Left lung (tissue), 10 donors: ENCODE measurements around the gene TIPARP. TPM values are rescaled to one million over a fixed set of nuclear protein-coding genes. Genes with fewer than 3 reads are reported as not detected.
"Not testable (repeated sequence)": the region's sequence is repeated elsewhere in the genome, so short reads cannot be mapped to it uniquely, and the experiment has no call there.

ENCODE experiments used
- ATAC-seq: fragments of 200-7000 bp; cut with Tn5 transposase; one replicate; pipeline ENCODE4 v1.9.1; 2020; ENCODE audit warnings: moderate library complexity
- DNase-seq, 4 donors: peaks; one replicate each; pipeline ENCODE4 v3.0.0-alpha.2; 2013 to 2020
- H3K27ac ChIP-seq, 2 donors: fragments of 200-600 bp; sonication (generic) in 1 of 2; one replicate each; pipeline versions ENCODE4 v1.5.0 to v1.8.0; 2020 to 2021
- H3K27me3 ChIP-seq, 2 donors: fragments of 200-600 bp; sonication (generic) in 1 of 2; one replicate each; pipeline versions ENCODE4 v1.5.0 to v1.8.0; 2020 to 2021
- H3K36me3 ChIP-seq, 2 donors: fragments of 200-600 bp; sonication (generic) in 1 of 2; one replicate each; pipeline versions ENCODE4 v1.5.0 to v1.8.0; 2020 to 2021
- H3K4me1 ChIP-seq, 2 donors: fragments of 200-600 bp; one replicate each; pipeline ENCODE4 v1.8.0; 2021
- H3K4me3 ChIP-seq, 2 donors: fragments of 200-600 bp; sonication (generic) in 1 of 2; one replicate each; pipeline versions ENCODE4 v1.5.0 to v1.8.0; 2020 to 2021; ENCODE audit warnings: mild to moderate bottlenecking in 1 of 2
- H3K9me3 ChIP-seq, 2 donors: fragments of 200-600 bp; sonication (generic) in 1 of 2; one replicate each; pipeline versions ENCODE4 v1.5.0 to v1.8.0; 2020 to 2021
- CTCF ChIP-seq, 2 donors: fragments of 200-600 bp; sonication (generic) in 1 of 2; IDR thresholded peaks; one replicate each; pipeline versions ENCODE4 v1.5.0 to v1.8.0; 2021; ENCODE audit warnings: antibody characterized with exemption in 2 of 2
- intact Hi-C, 2 donors: fragments of 100-400 bp; cut with DNase I; formaldehyde crosslinking; loops; one replicate each; pipeline versions ENCODE4 v1.11.2 to v1.14.2; 2022
- polyA plus RNA-seq, 6 donors: library from polyadenylated mRNA; unstranded; fragments of 120-200 nt; gene quantifications; one replicate each; pipeline ENCODE4 v1.2.1, GENCODE V29; 2013; ENCODE audit not compliant: insufficient read length in 6 of 6
- total RNA-seq, 2 donors: library from RNA; stranded (reverse); fragmentation: NEBNext Ultra II Directional; extraction: Animal tissue kit (Norgen Biotek cat#: 25700); gene quantifications; one replicate each; pipeline ENCODE4 v1.2.1, GENCODE V29; 2021
- donor health status: DM: no; HTN: yes; CAD: no.
- donor health status: DM: no; HTN: no; CAD: no.

Gene TIPARP
- total and polyA plus RNA-seq, 8 donors = 21.0 to 49.5 (median 28.1) TPM

DNA sequence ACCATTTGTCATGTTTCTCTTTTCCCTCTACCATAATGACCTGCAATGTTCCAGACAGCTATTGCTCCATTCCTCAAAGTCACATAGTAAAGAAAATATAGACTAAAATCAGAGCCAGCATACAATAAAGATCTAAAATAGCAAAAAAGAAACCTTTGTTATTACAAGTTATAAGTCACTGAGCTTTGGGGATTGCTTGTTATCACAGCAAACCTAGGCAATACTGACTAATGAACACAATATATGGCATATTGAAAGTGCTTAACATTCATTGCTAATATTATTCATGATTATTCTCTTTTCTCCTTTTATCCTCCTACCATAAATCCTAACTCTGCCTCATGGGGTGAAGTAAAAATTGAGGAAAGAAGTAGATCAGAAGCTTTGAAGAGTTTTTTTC, 27.4 kb upstream of the TIPARP start:
- no peak for TF ChIP-seq CTCF (IDR thresholded peaks at IDR 0.05)
- intact Hi-C loops = no loop called here
- H3K9me3 ChIP-seq = no peaks in the 10 kb centered on the region
- no peaks in the 10 kb centered on the region for H3K36me3 ChIP-seq
- H3K4me3 ChIP-seq = no peak overlapping the region
- H3K27ac ChIP-seq = no peak overlapping the region
- DNase-seq (no peak), ATAC-seq (no peak)
- peaks cover 0 to 14% of the 10 kb centered on the region in 2 donors for H3K4me1 ChIP-seq
- H3K27me3 ChIP-seq = no peaks in the 10 kb centered on the region

DNA sequence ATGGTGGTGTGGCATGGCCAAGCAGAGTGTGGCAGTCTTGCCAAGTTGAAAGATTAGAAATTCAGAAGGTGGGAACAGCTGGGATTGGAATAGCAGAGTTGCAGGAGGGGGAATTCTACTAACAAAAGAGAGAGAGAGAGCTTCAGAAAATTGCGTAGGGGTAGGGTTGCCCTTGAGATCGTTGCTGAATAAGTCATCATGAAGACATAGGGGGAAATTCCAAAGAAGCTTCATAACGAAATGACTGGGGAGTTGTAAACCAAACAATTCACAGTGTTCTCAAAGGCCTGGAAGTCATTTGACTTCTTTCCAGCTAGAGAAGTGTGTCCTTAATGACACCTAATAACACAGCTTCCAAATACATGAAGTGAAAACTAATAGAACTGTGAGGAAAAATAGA, 26.3 kb upstream of the TIPARP start:
- Histone ChIP-seq H3K36me3 (no peaks in the 10 kb centered on the region), H3K9me3 (no peaks in the 10 kb centered on the region), H3K4me1 (peaks cover 0 to 8% of the 10 kb centered on the region in 2 donors), H3K4me3 (no peak overlapping the region), H3K27me3 (no peaks in the 10 kb centered on the region), H3K27ac (no peak overlapping the region)
- ATAC-seq (no peak), DNase-seq (no peak)
- no peak for TF ChIP-seq CTCF (IDR thresholded peaks at IDR 0.05)
- intact Hi-C loops = no loop called here

DNA sequence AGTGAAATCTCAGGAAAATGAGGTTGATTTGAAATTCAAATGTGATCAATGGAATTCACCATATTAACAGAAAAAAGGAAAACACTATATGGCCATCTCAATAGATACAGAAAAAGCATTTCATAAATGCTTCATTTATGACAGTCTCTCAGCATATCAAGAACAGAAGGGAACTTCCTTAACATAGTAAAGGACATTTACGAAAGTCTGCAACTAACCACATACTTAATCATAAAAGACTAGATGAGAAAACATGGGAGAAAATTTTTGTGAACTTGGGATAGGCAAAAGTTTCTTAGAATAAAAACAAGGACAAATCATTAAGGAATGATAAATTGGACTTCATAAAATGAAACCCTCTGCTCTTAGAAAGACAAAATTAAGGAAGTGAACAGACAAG, 24.7 kb upstream of the TIPARP start:
- no peak for TF ChIP-seq CTCF (IDR thresholded peaks at IDR 0.05)
- intact Hi-C loops = no loop called here

DNA sequence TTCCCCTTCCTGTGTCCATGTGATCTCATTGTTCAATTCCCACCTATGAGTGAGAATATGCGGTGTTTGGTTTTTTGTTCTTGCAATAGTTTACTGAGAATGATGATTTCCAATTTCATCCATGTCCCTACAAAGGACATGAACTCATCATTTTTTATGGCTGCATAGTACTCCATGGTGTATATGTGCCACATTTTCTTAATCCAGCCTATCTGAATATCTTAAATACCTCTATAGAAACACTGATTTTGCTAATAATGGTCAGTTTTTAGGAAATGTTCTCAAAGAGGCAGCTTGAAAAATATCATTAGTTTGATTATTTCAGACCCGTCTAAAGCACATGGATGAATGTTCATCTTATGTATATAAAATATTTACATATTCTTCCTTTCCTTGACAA, 21.7 kb upstream of the TIPARP start:
- DNase-seq, H3K4me3 ChIP-seq, H3K36me3 ChIP-seq, H3K4me1 ChIP-seq, ATAC-seq, intact Hi-C loops, H3K27me3 ChIP-seq, H3K27ac ChIP-seq, H3K9me3 ChIP-seq: not testable (repeated sequence)

More for the DNA sequence above, 24.7 kb upstream of the TIPARP start:
- Histone ChIP-seq H3K36me3 (no peaks in the 10 kb centered on the region), H3K4me3 (no peak overlapping the region), H3K4me1 (no peaks in the 10 kb centered on the region), H3K27me3 (no peaks in the 10 kb centered on the region), H3K9me3 (no peaks in the 10 kb centered on the region), H3K27ac (no peak overlapping the region)
- no peak for ATAC-seq
- DNase-seq = no peak

DNA sequence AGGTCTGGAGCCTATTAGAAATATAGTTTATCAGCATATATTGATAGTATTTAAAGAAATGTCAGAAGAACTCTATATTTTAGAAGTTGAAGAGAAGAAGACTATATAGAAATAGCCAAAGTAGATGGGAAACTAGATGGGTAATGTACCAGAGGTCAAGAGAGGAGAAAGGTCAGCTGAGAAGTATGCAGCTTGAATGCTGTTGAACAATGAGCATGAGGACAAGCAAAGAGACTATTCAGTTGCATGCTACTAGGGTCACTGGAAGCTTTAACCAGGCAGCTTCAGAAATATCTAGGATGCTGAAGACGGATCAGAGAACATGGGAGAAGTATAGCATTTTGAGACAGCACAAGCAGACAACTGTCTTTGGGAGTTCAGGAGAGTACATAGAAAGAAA, 19.6 kb upstream of the TIPARP start:
- H3K9me3 ChIP-seq = no peaks in the 10 kb centered on the region
- H3K36me3 ChIP-seq = no peaks in the 10 kb centered on the region
- H3K4me1 ChIP-seq = no peaks in the 10 kb centered on the region
- ATAC-seq (no peak), DNase-seq (no peak)
- no peak for TF ChIP-seq CTCF (IDR thresholded peaks at IDR 0.05)
- no peak overlapping the region for H3K4me3 ChIP-seq
- intact Hi-C loops = no loop called here
- H3K27me3 ChIP-seq = no peaks in the 10 kb centered on the region
- no peak overlapping the region for H3K27ac ChIP-seq

- H3K4me1 ChIP-seq = no peaks in the 10 kb centered on the region
- ATAC-seq (no peak), DNase-seq (no peak)
- intact Hi-C loops = no loop called here
- no peaks in the 10 kb centered on the region for H3K9me3 ChIP-seq
- no peak for TF ChIP-seq CTCF (IDR thresholded peaks at IDR 0.05)
- H3K4me3 ChIP-seq = no peak overlapping the region
- no peaks in the 10 kb centered on the region for H3K27me3 ChIP-seq
- H3K36me3 ChIP-seq = no peaks in the 10 kb centered on the region
- no peak overlapping the region for H3K27ac ChIP-seq
These were observed 18.4 kb upstream of the TIPARP start for GRCh38 chr3:156655819-156656550.
